IMR-90 (cell line): ENCODE measurements around the gene CLDN6. TPM values are rescaled to one million over a fixed set of nuclear protein-coding genes. Genes with fewer than 3 reads are reported as not detected.

Experiments
- BHLHE40 ChIP-seq: fragments of 150-350 bp; IDR thresholded peaks from 2 replicates; pipeline ENCODE4 v1.6.1; 2016; ENCODE audit warnings: mild to moderate bottlenecking, low read depth, low read length
- CEBPB ChIP-seq: IDR thresholded peaks from 2 replicates; pipeline ENCODE4 v1.6.1; 2012; ENCODE audit warnings: low read depth, low read length, improper control_type of control experiment
- CHD1 ChIP-seq: IDR thresholded peaks from 2 replicates; pipeline ENCODE4 v1.6.1; 2012; ENCODE audit warnings: low read depth, low read length, improper control_type of control experiment
- MAFK ChIP-seq: IDR thresholded peaks from 2 replicates; pipeline ENCODE4 v1.6.1; 2012; ENCODE audit warnings: low read depth, low read length, improper control_type of control experiment
- polyA plus RNA-seq, 3 experiments: library from polyadenylated mRNA; depleted of rRNA; stranded (reverse); fragments of >200 nt; gene quantifications; 2 replicates each; pipeline ENCODE4 v1.2.3, GENCODE V29; 2012; ENCODE audit warnings: low replicate concordance in 1 of 3
- total RNA-seq: library from RNA; depleted of rRNA; stranded (reverse); fragments of >200 nt; gene quantifications from 2 replicates; pipeline ENCODE4 v1.2.3, GENCODE V29; 2012

CLDN6 gene
- total and polyA plus RNA-seq, 2 of the 4 experiments (the other 2 are of a cell fraction) = 0.14 TPM; not detected in 1

- TF ChIP-seq MAFK (no peak), CEBPB (no peak), CHD1 (no peak), BHLHE40 (no peak)
Observed at GRCh38 chr16:2980227-2981176, 37.5 kb downstream of the CLDN6 start, which contains the start of gene PKMYT1 (continued).
